HUES48 (cell line): ENCODE measurements around the gene ABTB1.

ENCODE experiments used
- H3K27ac ChIP-seq: one replicate; pipeline ENCODE4 v1.7.0; 2013; ENCODE audit warnings: low read depth, low read length, inconsistent platforms
- H3K27me3 ChIP-seq: 2 replicates; pipeline ENCODE4 v1.6.1; 2013; ENCODE audit warnings: mild to moderate bottlenecking, low read length; ENCODE audit not compliant: control insufficient read depth, insufficient read depth
- H3K36me3 ChIP-seq: 2 replicates; pipeline ENCODE4 v1.6.1; 2013; ENCODE audit warnings: low read length; ENCODE audit not compliant: control insufficient read depth, insufficient read depth
- H3K4me1 ChIP-seq: 2 replicates; pipeline ENCODE4 v1.6.1; 2013; ENCODE audit warnings: mild to moderate bottlenecking, low read length; ENCODE audit not compliant: control insufficient read depth, insufficient read depth
- H3K4me3 ChIP-seq: 2 replicates; pipeline ENCODE4 v1.5.1; 2013; ENCODE audit warnings: mild to moderate bottlenecking, low read depth, low read length
- H3K9ac ChIP-seq: 2 replicates; pipeline ENCODE4 v1.6.1; 2013; ENCODE audit warnings: mild to moderate bottlenecking, low read depth, low read length, moderate library complexity
- H3K9me3 ChIP-seq: 2 replicates; pipeline ENCODE4 v1.6.1; 2013; ENCODE audit warnings: low read length; ENCODE audit not compliant: control insufficient read depth, insufficient read depth

The ABTB1 gene

GRCh38 chr3:127710155-127710941, 37.6 kb downstream of the ABTB1 start:
- no peak overlapping the region for H3K4me3 ChIP-seq
- H3K27ac ChIP-seq = no peak overlapping the region
- no peaks in the 10 kb centered on the region for H3K36me3 ChIP-seq
- peaks cover 16% of the 10 kb centered on the region for H3K4me1 ChIP-seq
- H3K9ac ChIP-seq = no peak overlapping the region
- H3K9me3 ChIP-seq = no peaks in the 10 kb centered on the region
- H3K27me3 ChIP-seq = no peaks in the 10 kb centered on the region

GRCh38 chr3:127711021-127711695, 38.4 kb downstream of the ABTB1 start:
- no peaks in the 10 kb centered on the region for H3K27me3 ChIP-seq
- H3K36me3 ChIP-seq = no peaks in the 10 kb centered on the region
- no peak overlapping the region for H3K27ac ChIP-seq
- H3K4me1 ChIP-seq = peaks cover 16% of the 10 kb centered on the region
- no peaks in the 10 kb centered on the region for H3K9me3 ChIP-seq
- no peak overlapping the region for H3K4me3 ChIP-seq
- H3K9ac ChIP-seq = no peak overlapping the region

- Histone ChIP-seq H3K4me1 (peaks cover 16% of the 10 kb centered on the region), H3K27me3 (no peaks in the 10 kb centered on the region), H3K36me3 (no peaks in the 10 kb centered on the region), H3K4me3 (no peak overlapping the region), H3K9me3 (no peaks in the 10 kb centered on the region), H3K27ac (no peak overlapping the region), H3K9ac (no peak overlapping the region)
Measured at GRCh38 chr3:127711896-127712295, 39.1 kb downstream of the ABTB1 start.

- Histone ChIP-seq H3K9ac (no peak overlapping the region), H3K27me3 (no peaks in the 10 kb centered on the region), H3K9me3 (no peaks in the 10 kb centered on the region), H3K4me3 (no peak overlapping the region), H3K27ac (no peak overlapping the region), H3K4me1 (peaks cover 16% of the 10 kb centered on the region), H3K36me3 (no peaks in the 10 kb centered on the region)
Measured at GRCh38 chr3:127712461-127712860, 39.7 kb downstream of the ABTB1 start.

GRCh38 chr3:127712881-127713771, 40.4 kb downstream of the ABTB1 start:
- H3K36me3 ChIP-seq = no peaks in the 10 kb centered on the region
- H3K9me3 ChIP-seq = no peaks in the 10 kb centered on the region
- H3K9ac ChIP-seq = no peak overlapping the region
- no peak overlapping the region for H3K4me3 ChIP-seq
- no peak overlapping the region for H3K27ac ChIP-seq
- H3K4me1 ChIP-seq = peaks cover 10% of the 10 kb centered on the region
- no peaks in the 10 kb centered on the region for H3K27me3 ChIP-seq

GRCh38 chr3:127714125-127714571, 41.4 kb downstream of the ABTB1 start:
- Histone ChIP-seq H3K4me1 (peaks cover 7% of the 10 kb centered on the region; the same call in 1 of the 2 replicates), H3K4me3 (no peak overlapping the region), H3K9me3 (no peaks in the 10 kb centered on the region), H3K9ac (no peak overlapping the region), H3K27me3 (no peaks in the 10 kb centered on the region), H3K36me3 (no peaks in the 10 kb centered on the region), H3K27ac (no peak overlapping the region)

GRCh38 chr3:127714866-127715265, 42.1 kb downstream of the ABTB1 start:
- H3K27me3 ChIP-seq = no peaks in the 10 kb centered on the region
- H3K4me1 ChIP-seq = peaks cover 7% of the 10 kb centered on the region; the same call in 1 of the 2 replicates
- H3K4me3 ChIP-seq = no peak overlapping the region
- H3K9me3 ChIP-seq = no peaks in the 10 kb centered on the region
- no peak overlapping the region for H3K9ac ChIP-seq
- H3K27ac ChIP-seq = no peak overlapping the region
- no peaks in the 10 kb centered on the region for H3K36me3 ChIP-seq

GRCh38 chr3:127715532-127715931, 42.8 kb downstream of the ABTB1 start:
- Histone ChIP-seq H3K9ac (no peak overlapping the region), H3K36me3 (no peaks in the 10 kb centered on the region)

GRCh38 chr3:127716384-127716783, 43.6 kb downstream of the ABTB1 start:
- H3K27me3 ChIP-seq = no peaks in the 10 kb centered on the region
- H3K9ac ChIP-seq = no peak overlapping the region
- peaks cover under 1% of the 10 kb centered on the region; the same call in 1 of the 2 replicates for H3K4me1 ChIP-seq
- no peaks in the 10 kb centered on the region for H3K9me3 ChIP-seq
- H3K4me3 ChIP-seq = no peak overlapping the region
- no peak overlapping the region for H3K27ac ChIP-seq
- no peaks in the 10 kb centered on the region for H3K36me3 ChIP-seq

More at GRCh38 chr3:127715532-127715931, 42.8 kb downstream of the ABTB1 start:
- Histone ChIP-seq H3K27ac (no peak overlapping the region), H3K27me3 (no peaks in the 10 kb centered on the region), H3K4me3 (no peak overlapping the region), H3K9me3 (no peaks in the 10 kb centered on the region), H3K4me1 (peaks cover 7% of the 10 kb centered on the region; the same call in 1 of the 2 replicates)

GRCh38 chr3:127717357-127718244, 44.8 kb downstream of the ABTB1 start:
- Histone ChIP-seq H3K27ac (no peak overlapping the region), H3K9ac (no peak overlapping the region), H3K9me3 (no peaks in the 10 kb centered on the region), H3K27me3 (no peaks in the 10 kb centered on the region), H3K36me3 (no peaks in the 10 kb centered on the region), H3K4me1 (no peaks in the 10 kb centered on the region; the same call in 1 of the 2 replicates), H3K4me3 (no peak overlapping the region)
